ENCODE results near the gene ASIC4.

GRCh38 chr2:219497495-219498279 lies 16.6 kb upstream of the ASIC4 start:
- TF ChIP-seq CTCF (IDR thresholded peaks at IDR 0.05; ENCODE audit: poor library complexity) (no peak), EZH2 (IDR thresholded peaks at IDR 0.05; ENCODE audit: borderline replicate concordance) (no peak), EZH2phosphoT487 (IDR thresholded peaks at IDR 0.05; ENCODE audit: low read depth, severe bottlenecking, unreplicated experiment) (no peak)

Measured in hepatocyte (in vitro differentiated cells).